Keratinocyte (primary cell): ENCODE data around the gene SPINT1.

Source experiments
- CTCF ChIP-seq, 3 experiments: IDR thresholded peaks in 1 of 3; conservative IDR thresholded peaks in 1 of 3; optimal IDR thresholded peaks in 1 of 3; 2 replicates in 2 of 3; 3 replicates in 1 of 3; pipeline versions ENCODE3 to v1.5.1; 2011; ENCODE audit warnings: low read length in 3 of 3, mild to moderate bottlenecking in 3 of 3, moderate library complexity in 2 of 3, control low read depth in 1 of 3, inconsistent platforms in 1 of 3; ENCODE audit not compliant: insufficient read depth in 2 of 3; ENCODE audit errors: extremely low read depth in 1 of 3
- EZH2 ChIP-seq: IDR thresholded peaks from one replicate; pipeline ENCODE4 v1.6.1; 2012; ENCODE audit warnings: inconsistent platforms, mild to moderate bottlenecking, low read length, moderate library complexity

- TF ChIP-seq CTCF (optimal IDR thresholded peaks at IDR 0.05 in 1 of 3, IDR thresholded peaks at IDR 0.05 in 1 of 3, conservative IDR thresholded peaks at IDR 0.05 in 1 of 3; ENCODE audit: extremely low read depth in 1 of 3, insufficient read depth in 2 of 3, low read length in 3 of 3) = no peak
- no peak for TF ChIP-seq EZH2
Observed at GRCh38 chr15:40841741-40842140, 2.1 kb upstream of the SPINT1 start.
